GM12878 (cell line): Measurements from ENCODE around the gene GPR146.

Experiments
- ATF2 ChIP-seq: IDR thresholded peaks from 2 replicates; pipeline ENCODE4 v1.6.1; 2012; ENCODE audit warnings: low read length, inconsistent platforms
- CHD2 ChIP-seq: IDR thresholded peaks from 2 replicates; pipeline ENCODE4 v1.6.1; 2011; ENCODE audit warnings: low read depth, low read length, improper control_type of control experiment, borderline replicate concordance
- DPF2 ChIP-seq: fragments of 450-650 bp; IDR thresholded peaks from 2 replicates; pipeline ENCODE4 v1.6.1; 2017; ENCODE audit warnings: mild to moderate bottlenecking
- EP300 ChIP-seq, 2 experiments: fragments of 150-350 bp in 1 of 2; IDR thresholded peaks; 2 replicates each; pipeline ENCODE4 v1.6.1; 2011 to 2012; ENCODE audit warnings: low read depth in 2 of 2, low read length in 2 of 2, borderline replicate concordance in 1 of 2, improper control_type of control experiment in 1 of 2, inconsistent platforms in 1 of 2; ENCODE audit not compliant: control insufficient read depth in 1 of 2
- NRF1 ChIP-seq: conservative IDR thresholded peaks from 2 replicates; pipeline ENCODE4 v1.6.1; 2011; ENCODE audit warnings: mild to moderate bottlenecking, low read depth, low read length, improper control_type of control experiment
- RAD21 ChIP-seq: IDR thresholded peaks from 2 replicates; pipeline ENCODE4 v1.6.1; 2011; ENCODE audit warnings: mild to moderate bottlenecking, low read depth, low read length, moderate library complexity; ENCODE audit not compliant: insufficient read depth
- YY1 ChIP-seq: IDR thresholded peaks from 2 replicates; pipeline ENCODE4 v1.6.1; 2011; ENCODE audit warnings: low read depth, mild to moderate bottlenecking, low read length
- TF ChIP-seq, protein P1 (sequence below): IDR thresholded peaks from 2 replicates; pipeline ENCODE4 v1.6.1; 2012; ENCODE audit warnings: mild to moderate bottlenecking, low read depth, low read length
- TF ChIP-seq, protein P2 (sequence below), 3 experiments: IDR thresholded peaks in 2 of 3; conservative IDR thresholded peaks in 1 of 3; 2 replicates each; pipeline ENCODE4 v1.5.1; 2011; ENCODE audit warnings: low read depth in 3 of 3, low read length in 3 of 3, mild to moderate bottlenecking in 3 of 3, control low read depth in 2 of 3, moderate library complexity in 2 of 3, inconsistent platforms in 1 of 3, mixed read lengths in 1 of 3; ENCODE audit not compliant: control insufficient read depth in 2 of 3, insufficient read depth in 1 of 3; ENCODE audit errors: extremely low read depth in 1 of 3

GRCh38 chr7:999149-999879 is 45.0 kb upstream of the GPR146 start:
- no peak for TF ChIP-seq ATF2
- TF ChIP-seq DPF2: no peak
- no peak for TF ChIP-seq CHD2
- TF ChIP-seq, protein P1, sequence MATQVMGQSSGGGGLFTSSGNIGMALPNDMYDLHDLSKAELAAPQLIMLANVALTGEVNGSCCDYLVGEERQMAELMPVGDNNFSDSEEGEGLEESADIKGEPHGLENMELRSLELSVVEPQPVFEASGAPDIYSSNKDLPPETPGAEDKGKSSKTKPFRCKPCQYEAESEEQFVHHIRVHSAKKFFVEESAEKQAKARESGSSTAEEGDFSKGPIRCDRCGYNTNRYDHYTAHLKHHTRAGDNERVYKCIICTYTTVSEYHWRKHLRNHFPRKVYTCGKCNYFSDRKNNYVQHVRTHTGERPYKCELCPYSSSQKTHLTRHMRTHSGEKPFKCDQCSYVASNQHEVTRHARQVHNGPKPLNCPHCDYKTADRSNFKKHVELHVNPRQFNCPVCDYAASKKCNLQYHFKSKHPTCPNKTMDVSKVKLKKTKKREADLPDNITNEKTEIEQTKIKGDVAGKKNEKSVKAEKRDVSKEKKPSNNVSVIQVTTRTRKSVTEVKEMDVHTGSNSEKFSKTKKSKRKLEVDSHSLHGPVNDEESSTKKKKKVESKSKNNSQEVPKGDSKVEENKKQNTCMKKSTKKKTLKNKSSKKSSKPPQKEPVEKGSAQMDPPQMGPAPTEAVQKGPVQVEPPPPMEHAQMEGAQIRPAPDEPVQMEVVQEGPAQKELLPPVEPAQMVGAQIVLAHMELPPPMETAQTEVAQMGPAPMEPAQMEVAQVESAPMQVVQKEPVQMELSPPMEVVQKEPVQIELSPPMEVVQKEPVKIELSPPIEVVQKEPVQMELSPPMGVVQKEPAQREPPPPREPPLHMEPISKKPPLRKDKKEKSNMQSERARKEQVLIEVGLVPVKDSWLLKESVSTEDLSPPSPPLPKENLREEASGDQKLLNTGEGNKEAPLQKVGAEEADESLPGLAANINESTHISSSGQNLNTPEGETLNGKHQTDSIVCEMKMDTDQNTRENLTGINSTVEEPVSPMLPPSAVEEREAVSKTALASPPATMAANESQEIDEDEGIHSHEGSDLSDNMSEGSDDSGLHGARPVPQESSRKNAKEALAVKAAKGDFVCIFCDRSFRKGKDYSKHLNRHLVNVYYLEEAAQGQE: no peak
- no peak for TF ChIP-seq RAD21
- TF ChIP-seq YY1: no peak
- TF ChIP-seq, protein P2, sequence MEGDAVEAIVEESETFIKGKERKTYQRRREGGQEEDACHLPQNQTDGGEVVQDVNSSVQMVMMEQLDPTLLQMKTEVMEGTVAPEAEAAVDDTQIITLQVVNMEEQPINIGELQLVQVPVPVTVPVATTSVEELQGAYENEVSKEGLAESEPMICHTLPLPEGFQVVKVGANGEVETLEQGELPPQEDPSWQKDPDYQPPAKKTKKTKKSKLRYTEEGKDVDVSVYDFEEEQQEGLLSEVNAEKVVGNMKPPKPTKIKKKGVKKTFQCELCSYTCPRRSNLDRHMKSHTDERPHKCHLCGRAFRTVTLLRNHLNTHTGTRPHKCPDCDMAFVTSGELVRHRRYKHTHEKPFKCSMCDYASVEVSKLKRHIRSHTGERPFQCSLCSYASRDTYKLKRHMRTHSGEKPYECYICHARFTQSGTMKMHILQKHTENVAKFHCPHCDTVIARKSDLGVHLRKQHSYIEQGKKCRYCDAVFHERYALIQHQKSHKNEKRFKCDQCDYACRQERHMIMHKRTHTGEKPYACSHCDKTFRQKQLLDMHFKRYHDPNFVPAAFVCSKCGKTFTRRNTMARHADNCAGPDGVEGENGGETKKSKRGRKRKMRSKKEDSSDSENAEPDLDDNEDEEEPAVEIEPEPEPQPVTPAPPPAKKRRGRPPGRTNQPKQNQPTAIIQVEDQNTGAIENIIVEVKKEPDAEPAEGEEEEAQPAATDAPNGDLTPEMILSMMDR (IDR thresholded peaks at IDR 0.05 in 2 of 3, conservative IDR thresholded peaks at IDR 0.05 in 1 of 3; ENCODE audit: control insufficient read depth in 2 of 3, extremely low read depth in 1 of 3, insufficient read depth in 1 of 3, low read depth in 3 of 3, low read length in 3 of 3): no peak
- no peak for TF ChIP-seq NRF1
- no peak for TF ChIP-seq EP300 (IDR thresholded peaks at IDR 0.05; ENCODE audit: borderline replicate concordance in 1 of 2, control insufficient read depth in 1 of 2, low read depth in 2 of 2, low read length in 2 of 2)
